GM12875 (cell line): ENCODE measurements around the gene FOSL2.

ENCODE experiments used
- H3K4me3 ChIP-seq: one replicate; pipeline ENCODE4 v1.5.1; 2011; ENCODE audit warnings: low read depth, low read length, control low read depth
- CTCF ChIP-seq: IDR thresholded peaks from 2 replicates; pipeline ENCODE4 v1.5.1; 2011; ENCODE audit warnings: low read depth, mild to moderate bottlenecking, control low read depth, inconsistent platforms, low read length, moderate library complexity, borderline replicate concordance; ENCODE audit not compliant: insufficient read depth

Gene FOSL2

GRCh38 chr2:28422908-28423741 lies 30.5 kb downstream of the FOSL2 start:
- no peak overlapping the region for H3K4me3 ChIP-seq
- no peak for TF ChIP-seq CTCF

GRCh38 chr2:28423856-28424605 lies 31.4 kb downstream of the FOSL2 start:
- TF ChIP-seq CTCF, result no peak
- no peak overlapping the region for H3K4me3 ChIP-seq

- TF ChIP-seq CTCF, result no peak
These were observed 32.3 kb downstream of the FOSL2 start for GRCh38 chr2:28424799-28425463.

GRCh38 chr2:28425464-28425835 lies 32.8 kb downstream of the FOSL2 start:
- TF ChIP-seq CTCF, result no peak

More at GRCh38 chr2:28424799-28425463, 32.3 kb downstream of the FOSL2 start:
- no peak overlapping the region for H3K4me3 ChIP-seq

GRCh38 chr2:28427741-28428415 lies 35.2 kb downstream of the FOSL2 start:
- no peak for TF ChIP-seq CTCF
- H3K4me3 ChIP-seq, result no peak overlapping the region

More at GRCh38 chr2:28425464-28425835, 32.8 kb downstream of the FOSL2 start:
- H3K4me3 ChIP-seq, result no peak overlapping the region

GRCh38 chr2:28428486-28428885 lies 35.8 kb downstream of the FOSL2 start:
- H3K4me3 ChIP-seq, result no peak overlapping the region
- TF ChIP-seq CTCF, result no peak
